Measurements from ENCODE around the gene AANAT.

- TF ChIP-seq CTCF (conservative IDR thresholded peaks at IDR 0.05) = no peak
- TF ChIP-seq EZH2 (IDR thresholded peaks at IDR 0.05; ENCODE audit: low read depth) = no peak
These were observed 38.9 kb upstream of the AANAT start for GRCh38 chr17:76428511-76428910.

Measured in PC-9 (cell line).